GM23248 (cell line): ENCODE results near the gene LARP7. TPM values are rescaled to one million over a fixed set of nuclear protein-coding genes. Genes with fewer than 3 reads are reported as not detected.
A peak's percentile ranks its signal among the peaks of the same experiment; 100 is the strongest.
"Not testable (repeated sequence)": the region's sequence is repeated elsewhere in the genome, so short reads cannot be mapped to it uniquely, and the experiment has no call there.

Experiments used
- DNase-seq: peaks from one replicate; pipeline ENCODE4 v3.0.0-alpha.2; 2015
- H2AFZ ChIP-seq: fragments of 200-600 bp; sonication (generic); 2 replicates; pipeline ENCODE4 v1.6.1; 2016; ENCODE audit warnings: antibody characterized with exemption
- H3F3A ChIP-seq: fragments of 200-600 bp; sonication (generic); 2 replicates; pipeline ENCODE4 v1.6.1; 2016; ENCODE audit warnings: mild to moderate bottlenecking, antibody characterized with exemption, mixed run types; ENCODE audit not compliant: insufficient read depth
- H3K27ac ChIP-seq: fragments of 200-600 bp; sonication (generic); 2 replicates; pipeline ENCODE4 v1.5.1; 2016; ENCODE audit warnings: mild to moderate bottlenecking
- H3K27me3 ChIP-seq: fragments of 200-600 bp; sonication (generic); replicated peaks from 2 replicates; pipeline ENCODE4 v1.6.1; 2016; ENCODE audit warnings: mild to moderate bottlenecking; ENCODE audit not compliant: insufficient read depth
- H3K36me3 ChIP-seq: fragments of 200-600 bp; sonication (generic); 2 replicates; pipeline ENCODE4 v1.6.1; 2016; ENCODE audit warnings: low read depth, mild to moderate bottlenecking
- H3K4me1 ChIP-seq: fragments of 200-600 bp; sonication (generic); 2 replicates; pipeline ENCODE4 v1.6.1; 2016; ENCODE audit warnings: mild to moderate bottlenecking; ENCODE audit not compliant: insufficient read depth
- H3K4me2 ChIP-seq: fragments of 200-600 bp; sonication (generic); one replicate; pipeline ENCODE4 v1.6.1; 2016; ENCODE audit warnings: mild to moderate bottlenecking; ENCODE audit not compliant: unreplicated experiment
- H3K4me3 ChIP-seq: fragments of 200-600 bp; sonication (generic); 2 replicates; pipeline ENCODE4 v1.5.1; 2016; ENCODE audit warnings: mild to moderate bottlenecking
- H3K79me2 ChIP-seq: fragments of 200-600 bp; sonication (generic); 2 replicates; pipeline ENCODE4 v1.6.1; 2016; ENCODE audit warnings: mild to moderate bottlenecking; ENCODE audit not compliant: insufficient read depth
- H3K9ac ChIP-seq: fragments of 200-600 bp; sonication (generic); 2 replicates; pipeline ENCODE4 v1.6.1; 2016; ENCODE audit warnings: mild to moderate bottlenecking
- H3K9me2 ChIP-seq: fragments of 200-600 bp; sonication (generic); 2 replicates; pipeline ENCODE4 v1.6.1; 2016; ENCODE audit warnings: mixed run types, mild to moderate bottlenecking, moderate library complexity; ENCODE audit not compliant: insufficient read depth
- H3K9me3 ChIP-seq: fragments of 200-600 bp; sonication (generic); one replicate; pipeline ENCODE4 v1.6.1; 2017; ENCODE audit warnings: low read depth
- H4K20me1 ChIP-seq: fragments of 200-600 bp; sonication (generic); 2 replicates; pipeline ENCODE4 v1.6.0; 2016; ENCODE audit not compliant: insufficient read depth
- EZH2 ChIP-seq: fragments of 200-600 bp; sonication (generic); IDR thresholded peaks from 2 replicates; pipeline ENCODE4 v1.6.1; 2018; ENCODE audit warnings: antibody characterized with exemption, mild to moderate bottlenecking; ENCODE audit not compliant: insufficient read depth, poor library complexity, severe bottlenecking
- EZH2phosphoT487 ChIP-seq: fragments of 200-600 bp; sonication (generic); IDR thresholded peaks from 2 replicates; pipeline ENCODE4 v1.6.1; 2018; ENCODE audit warnings: antibody characterized with exemption, moderate library complexity, mild to moderate bottlenecking, low read depth; ENCODE audit not compliant: insufficient read depth
- WGBS, 2 experiments: methylation state at CpG; one replicate each; pipeline ENCODE4 v1.1.6; 2015 to 2017; ENCODE audit warnings: low lambda C conversion rate in 2 of 2, low coverage in 1 of 2; ENCODE audit errors: missing lambda C conversion rate in 2 of 2; 5-methylcytosine and 5-hydroxymethylcytosine counted together
- in situ Hi-C: fragments of 300-500 bp; cut with MboI; formaldehyde crosslinking; loops from 2 replicates; pipeline ENCODE4 v1.15.0; 2020
- polyA plus RNA-seq: library from polyadenylated mRNA; unstranded; fragments of >200 nt; fragmentation: Nextera tagmentation; extraction: Ambion mirVana; gene quantifications from 2 replicates; pipeline ENCODE4 v1.2.1, GENCODE V29; 2016
- total RNA-seq: library from RNA; depleted of rRNA; stranded (reverse); fragments of >200 nt; shearing (Covaris generic); gene quantifications from 2 replicates; pipeline ENCODE4 v1.2.3, GENCODE V29; 2014

Gene LARP7
- total and polyA plus RNA-seq, 2 experiments from 2014 or later, result 22.8 to 42.2 TPM

DNA sequence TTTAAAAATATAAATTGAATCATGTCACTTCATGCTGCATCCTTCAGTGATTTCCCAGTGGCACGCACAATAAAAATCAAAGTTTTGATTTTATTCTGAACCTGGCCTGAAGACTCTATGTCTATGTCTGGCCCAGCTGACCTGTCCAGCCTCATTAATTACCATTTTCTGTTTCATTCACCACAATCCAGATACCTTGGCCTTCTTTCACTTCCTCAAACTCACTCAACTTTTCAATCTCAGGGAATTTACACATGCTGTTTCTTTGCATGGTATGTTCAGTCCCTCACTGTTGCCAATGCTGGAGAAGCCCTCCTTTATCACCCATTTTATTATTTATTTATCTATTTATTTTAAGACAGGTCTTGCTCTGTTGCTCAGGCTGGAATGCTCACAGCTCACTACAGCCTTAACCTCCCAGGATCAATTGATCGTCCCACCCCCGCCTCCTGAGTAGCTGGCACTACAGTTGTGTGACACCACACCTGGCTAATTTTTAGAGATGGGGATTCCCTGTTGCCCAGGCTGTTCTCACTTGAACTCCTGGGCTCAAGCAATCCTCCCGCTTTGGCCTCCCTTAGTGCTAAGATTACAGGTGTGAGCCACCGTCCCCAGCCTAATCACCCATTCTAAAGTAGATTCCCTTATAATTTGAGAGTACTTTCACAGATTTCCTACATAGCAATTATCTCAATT lies 43.4 kb upstream of the LARP7 start:
- H3K4me2 ChIP-seq, result no peak overlapping the region
- no peaks in the 10 kb centered on the region for H3K27me3 ChIP-seq
- H3K27ac ChIP-seq, result no peak overlapping the region
- TF ChIP-seq EZH2phosphoT487, result no peak
- TF ChIP-seq EZH2, result no peak
- no peak overlapping the region for H2AFZ ChIP-seq
- 0 out of 2 replicates have a peak, but pooled peaks cover 6% of the 10 kb centered on the region for H3F3A ChIP-seq
- no peaks in the 10 kb centered on the region for H4K20me1 ChIP-seq
- peaks cover 7% of the 10 kb centered on the region for H3K4me1 ChIP-seq
- no peaks in the 10 kb centered on the region for H3K36me3 ChIP-seq
- no peaks in the 10 kb centered on the region for H3K9me2 ChIP-seq
- in situ Hi-C loops, result no loop called here
- no peaks in the 10 kb centered on the region for H3K9me3 ChIP-seq
- DNase-seq, result no peak
- 96 to 97% methylated on average over 5 of the region's 5 CpGs for WGBS, 2 experiments
- no peak overlapping the region for H3K4me3 ChIP-seq
- no peak overlapping the region for H3K9ac ChIP-seq
- H3K79me2 ChIP-seq, result no peaks in the 10 kb centered on the region

DNA sequence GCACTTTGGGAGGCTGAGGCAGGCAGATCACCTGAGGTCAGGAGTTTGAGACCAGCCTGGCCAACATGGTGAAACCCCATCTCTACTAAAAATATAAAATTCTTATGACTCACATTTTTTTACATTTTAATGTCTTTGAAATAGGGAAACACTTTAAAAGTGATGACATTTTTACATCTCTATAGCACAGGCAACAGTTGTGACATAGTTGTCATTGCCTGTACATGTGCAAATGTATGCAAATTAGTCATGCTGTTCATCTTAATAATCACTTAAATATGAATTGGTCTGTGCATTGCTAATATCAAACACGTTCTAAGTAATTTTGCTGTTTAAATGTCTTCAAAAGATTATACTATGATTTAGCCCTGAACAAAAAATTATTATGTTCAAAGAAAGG lies 42.0 kb upstream of the LARP7 start:
- Histone ChIP-seq H3K27ac (no peak overlapping the region), H4K20me1 (no peaks in the 10 kb centered on the region), H3K4me3 (no peak overlapping the region), H3K36me3 (no peaks in the 10 kb centered on the region), H3K79me2 (no peaks in the 10 kb centered on the region), H3K27me3 (no peaks in the 10 kb centered on the region), H3K4me1 (no peaks in the 10 kb centered on the region), H3K9me2 (no peaks in the 10 kb centered on the region), H3K4me2 (no peak overlapping the region), H3K9me3 (no peaks in the 10 kb centered on the region), H3K9ac (no peak overlapping the region), H3F3A (no peaks in the 10 kb centered on the region), H2AFZ (no peak overlapping the region)
- TF ChIP-seq EZH2, result no peak
- WGBS, 2 experiments, result 94 to 96% methylated on average over 1 of the region's 1 CpG
- no peak for DNase-seq
- in situ Hi-C loops, result no loop called here

DNA sequence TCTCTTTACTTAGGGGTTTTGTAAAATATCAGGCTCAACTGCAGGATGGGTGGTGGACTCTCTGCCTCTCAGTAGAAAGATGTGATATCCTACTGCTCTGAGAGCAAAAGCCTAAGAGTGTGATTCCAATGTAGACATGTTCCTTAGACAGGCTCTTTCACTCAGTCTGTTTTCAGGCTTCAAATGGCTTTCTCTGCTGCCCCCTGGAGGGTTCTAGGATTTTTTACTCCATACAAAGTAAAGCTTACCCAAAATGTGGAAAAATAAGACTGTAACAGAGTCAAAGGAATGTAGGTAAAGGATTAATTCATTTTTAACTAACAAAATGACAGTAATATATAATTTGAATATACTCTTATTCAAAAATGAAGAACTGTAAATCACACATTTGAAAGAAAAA lies 32.4 kb upstream of the LARP7 start:
- Histone ChIP-seq H3K4me2 (no peak overlapping the region), H3K9me2 (no peaks in the 10 kb centered on the region), H3F3A (no peaks in the 10 kb centered on the region), H3K4me1 (no peaks in the 10 kb centered on the region), H3K27me3 (no peaks in the 10 kb centered on the region), H3K9ac (no peak overlapping the region), H3K79me2 (no peaks in the 10 kb centered on the region), H3K27ac (no peak overlapping the region), H4K20me1 (no peaks in the 10 kb centered on the region), H3K9me3 (no peaks in the 10 kb centered on the region), H3K36me3 (no peaks in the 10 kb centered on the region), H2AFZ (no peak overlapping the region; the same call in 1 of the 2 replicates), H3K4me3 (no peak overlapping the region)
- in situ Hi-C loops, result loop anchor here (10.0 to 25.0 kb wide), 2 partner anchors 260 to 492 kb away; no protein-coding TSS in a partner anchor
- peak; percentile 71 for DNase-seq
- TF ChIP-seq EZH2 (no peak), EZH2phosphoT487 (no peak)

DNA sequence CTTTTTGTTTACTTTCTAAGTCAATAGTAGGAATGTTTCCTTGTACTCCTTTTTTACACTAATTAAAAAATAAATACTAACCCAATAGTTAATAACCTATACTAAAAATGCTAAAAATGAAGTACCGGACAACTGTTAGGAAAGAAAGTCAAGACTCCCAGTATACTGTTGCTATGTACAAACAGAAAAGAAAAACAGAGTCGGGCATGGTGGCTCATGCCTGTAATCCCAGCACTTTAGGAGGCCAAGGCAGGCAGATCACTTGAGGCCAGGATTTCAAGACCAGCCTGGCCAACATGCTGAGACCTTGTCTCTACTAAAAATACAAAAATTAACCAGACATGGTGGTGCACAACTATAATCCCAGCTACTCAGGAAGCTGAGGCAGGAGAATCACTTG lies 24.1 kb upstream of the LARP7 start:
- H3K27me3 ChIP-seq, H2AFZ ChIP-seq, H3K4me1 ChIP-seq, H3K36me3 ChIP-seq, H3K9ac ChIP-seq, H3K4me3 ChIP-seq, DNase-seq, H3K4me2 ChIP-seq, H3F3A ChIP-seq, H3K9me2 ChIP-seq, H4K20me1 ChIP-seq, H3K27ac ChIP-seq, H3K9me3 ChIP-seq, H3K79me2 ChIP-seq: not testable (repeated sequence)
- WGBS, 2 experiments, result 96 to 98% methylated on average over 2 of the region's 2 CpGs
- in situ Hi-C loops, result loop anchor here (25.0 kb wide), 1 partner anchor 501 kb away; no protein-coding TSS in a partner anchor

DNA sequence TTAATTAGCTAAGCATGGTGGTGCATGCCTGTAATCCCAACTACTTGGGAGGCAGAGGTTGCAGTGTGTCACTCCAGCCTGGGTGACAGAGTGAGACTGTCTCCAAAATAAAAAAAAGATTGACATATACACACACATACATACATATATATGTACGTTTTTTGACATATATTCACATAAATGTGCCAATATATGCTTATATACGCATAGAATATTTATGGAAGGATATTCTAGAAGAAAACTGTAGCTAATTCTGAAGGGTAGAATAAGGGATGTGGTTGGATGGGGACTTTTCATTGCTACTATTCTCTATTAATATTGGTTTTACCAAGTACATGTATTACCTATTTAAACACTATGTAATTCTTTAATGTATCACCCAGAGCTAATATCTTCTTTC lies 20.0 kb upstream of the LARP7 start:
- DNase-seq, result no peak
- H3K27me3 ChIP-seq, result no peaks in the 10 kb centered on the region
- TF ChIP-seq EZH2 (no peak), EZH2phosphoT487 (no peak)
- 95 to 96% methylated on average over 2 of the region's 2 CpGs for WGBS, 2 experiments
- H3K36me3 ChIP-seq, result no peaks in the 10 kb centered on the region
- no peaks in the 10 kb centered on the region for H3K9me3 ChIP-seq
- H3K9me2 ChIP-seq, result no peaks in the 10 kb centered on the region
- H3K4me2 ChIP-seq, result no peak overlapping the region
- no peaks in the 10 kb centered on the region for H3K79me2 ChIP-seq
- no peak overlapping the region for H3K4me3 ChIP-seq
- H4K20me1 ChIP-seq, result no peaks in the 10 kb centered on the region
- H3K27ac ChIP-seq, result no peak overlapping the region
- no peak overlapping the region for H2AFZ ChIP-seq
- in situ Hi-C loops, result loop anchor here (25.0 kb wide), 1 partner anchor 505 kb away; no protein-coding TSS in a partner anchor
- H3K9ac ChIP-seq, result no peak overlapping the region
- H3K4me1 ChIP-seq, result no peaks in the 10 kb centered on the region
- H3F3A ChIP-seq, result no peaks in the 10 kb centered on the region
